ENCODE data around the gene COL17A1.

COL17A1 gene

DNA sequence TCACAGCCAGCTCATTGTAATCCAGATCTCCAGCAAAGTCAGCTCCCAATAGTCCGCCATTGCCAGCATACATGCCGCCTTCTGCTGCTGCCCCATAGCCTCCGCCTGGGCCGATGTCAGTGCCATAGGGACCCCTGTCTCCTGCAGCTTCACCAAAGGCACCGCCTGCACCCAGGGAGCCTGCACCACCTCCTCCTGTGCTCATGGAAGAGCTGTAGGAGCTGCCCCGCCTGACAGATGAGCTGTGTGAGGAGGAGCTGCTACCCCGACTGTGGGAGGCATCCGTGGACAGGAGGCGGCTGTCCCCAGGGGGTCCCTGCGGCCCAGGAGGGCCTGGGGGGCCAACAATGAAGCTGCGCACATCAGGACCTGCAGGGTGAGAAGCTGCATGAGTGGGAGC lies 51.7 kb downstream of the COL17A1 start:
- no peak for DNase-seq (ENCODE audit: low read depth, low spot score)
- H3K4me3 ChIP-seq (ENCODE audit: low read length), result no peak overlapping the region
- no peaks in the 10 kb centered on the region for H3K9me3 ChIP-seq (ENCODE audit: control insufficient read depth, insufficient read depth, low read length)
- H3K27ac ChIP-seq (ENCODE audit: low read length), result no peak overlapping the region
- WGBS (ENCODE audit: insufficient coverage, insufficient read length), result no CpG with 5 or more reads among the region's 11 CpGs
- peaks cover 7% of the 10 kb centered on the region for H3K4me1 ChIP-seq (ENCODE audit: control insufficient read depth, insufficient read depth, low read length)
- H3K27me3 ChIP-seq (ENCODE audit: control insufficient read depth, insufficient read depth, low read length), result no peaks in the 10 kb centered on the region
- no peaks in the 10 kb centered on the region for H3K36me3 ChIP-seq (ENCODE audit: control insufficient read depth, insufficient read depth, low read length)

DNA sequence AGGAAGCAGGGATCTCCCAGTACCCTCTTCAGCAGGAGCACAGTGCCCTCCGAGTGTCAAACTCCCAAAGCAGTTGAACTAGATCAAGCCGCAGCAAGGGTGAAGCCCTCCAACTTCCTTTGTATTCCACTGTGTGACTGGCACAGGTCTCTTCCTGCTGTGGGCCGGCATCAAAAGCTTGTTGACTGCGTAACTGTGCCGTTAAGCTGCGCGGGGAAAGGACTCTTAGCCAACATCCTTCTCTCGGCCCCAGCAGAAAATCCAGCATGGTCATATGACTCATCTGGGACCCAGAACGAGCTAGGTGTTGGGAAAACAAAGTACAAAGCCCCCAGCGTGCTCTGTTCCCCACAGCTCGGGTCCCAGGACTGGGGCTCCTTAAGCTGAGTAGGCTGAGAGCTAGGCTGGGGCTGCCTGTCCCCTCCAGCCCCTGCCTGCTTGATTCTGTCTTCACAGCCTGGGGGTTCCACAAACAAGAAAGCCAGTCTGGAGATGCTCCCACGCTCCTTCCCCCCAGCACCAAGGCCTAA lies 52.2 kb downstream of the COL17A1 start:
- Histone ChIP-seq H3K27me3 (ENCODE audit: control insufficient read depth, insufficient read depth, low read length) (no peaks in the 10 kb centered on the region), H3K4me3 (ENCODE audit: low read length) (no peak overlapping the region), H3K9me3 (ENCODE audit: control insufficient read depth, insufficient read depth, low read length) (no peaks in the 10 kb centered on the region), H3K27ac (ENCODE audit: low read length) (no peak overlapping the region), H3K4me1 (ENCODE audit: control insufficient read depth, insufficient read depth, low read length) (peaks cover 7% of the 10 kb centered on the region), H3K36me3 (ENCODE audit: control insufficient read depth, insufficient read depth, low read length) (no peaks in the 10 kb centered on the region)
- no peak for DNase-seq (ENCODE audit: low read depth, low spot score)
- WGBS (ENCODE audit: insufficient coverage, insufficient read length), result no CpG with 5 or more reads among the region's 12 CpGs

DNA sequence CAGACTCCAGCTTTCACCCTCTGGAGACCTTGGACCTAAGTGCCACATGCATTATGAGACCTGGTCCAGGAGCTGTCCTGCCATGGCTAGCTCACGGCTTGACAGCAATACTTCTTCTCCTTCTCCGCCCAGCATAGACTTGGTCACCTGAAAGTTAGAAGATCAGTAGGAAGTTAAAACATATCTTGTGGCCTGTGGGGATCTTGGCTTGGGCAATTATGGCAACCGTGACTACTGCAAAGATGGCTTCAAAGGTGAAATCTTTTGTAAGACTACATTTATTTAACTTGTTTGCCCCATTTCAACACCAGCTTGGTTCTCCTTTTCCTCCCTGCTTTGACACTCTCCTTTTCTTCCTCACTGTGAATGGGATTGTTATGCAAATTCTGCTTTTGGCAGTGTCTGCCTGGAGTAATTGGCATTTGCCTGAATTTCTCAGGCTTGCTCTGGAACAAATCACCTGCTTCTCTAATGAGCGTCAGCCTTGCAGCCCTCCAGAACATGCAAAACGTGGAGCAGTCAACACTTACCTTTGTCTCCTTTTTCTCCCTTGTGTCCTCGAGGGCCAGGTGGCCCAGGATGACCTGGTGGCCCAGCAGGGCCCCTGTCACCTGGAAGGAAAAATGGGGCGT lies 53.4 kb downstream of the COL17A1 start:
- WGBS (ENCODE audit: insufficient coverage, insufficient read length), result no CpG with 5 or more reads among the region's 7 CpGs

DNA sequence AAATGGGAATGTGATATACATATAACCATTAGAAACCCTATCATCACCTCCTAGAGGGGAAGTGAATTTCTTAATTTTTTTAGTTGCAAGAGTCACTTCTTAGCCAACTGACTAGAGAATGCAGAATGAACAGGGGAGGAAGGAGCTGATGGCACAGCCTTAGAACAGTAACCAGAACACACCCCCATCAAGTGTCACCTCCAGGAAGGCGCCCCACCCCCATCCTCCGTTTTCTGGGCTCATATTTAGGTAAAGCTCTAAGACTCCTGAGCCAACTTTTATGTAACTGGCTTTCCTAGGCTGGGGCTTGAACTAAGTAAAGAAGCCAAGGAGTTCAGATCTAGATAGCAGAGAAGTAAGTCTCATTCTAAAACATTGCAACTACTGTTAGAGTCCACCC lies 54.0 kb downstream of the COL17A1 start:
- WGBS (ENCODE audit: insufficient coverage, insufficient read length), result no CpG with 5 or more reads among the region's 2 CpGs
- DNase-seq (ENCODE audit: low read depth, low spot score), result no peak
- H3K9me3 ChIP-seq (ENCODE audit: control insufficient read depth, insufficient read depth, low read length), result no peaks in the 10 kb centered on the region
- H3K36me3 ChIP-seq (ENCODE audit: control insufficient read depth, insufficient read depth, low read length), result no peaks in the 10 kb centered on the region
- peaks cover 7% of the 10 kb centered on the region for H3K4me1 ChIP-seq (ENCODE audit: control insufficient read depth, insufficient read depth, low read length)
- H3K27me3 ChIP-seq (ENCODE audit: control insufficient read depth, insufficient read depth, low read length), result no peaks in the 10 kb centered on the region
- no peak overlapping the region for H3K27ac ChIP-seq (ENCODE audit: low read length)
- no peak overlapping the region for H3K4me3 ChIP-seq (ENCODE audit: low read length)

More for the DNA sequence above, 53.4 kb downstream of the COL17A1 start:
- no peaks in the 10 kb centered on the region for H3K9me3 ChIP-seq (ENCODE audit: control insufficient read depth, insufficient read depth, low read length)
- peak; percentile 16 for DNase-seq (ENCODE audit: low read depth, low spot score)
- H3K4me3 ChIP-seq (ENCODE audit: low read length), result no peak overlapping the region
- H3K4me1 ChIP-seq (ENCODE audit: control insufficient read depth, insufficient read depth, low read length), result peaks cover 7% of the 10 kb centered on the region
- H3K27me3 ChIP-seq (ENCODE audit: control insufficient read depth, insufficient read depth, low read length), result no peaks in the 10 kb centered on the region
- H3K36me3 ChIP-seq (ENCODE audit: control insufficient read depth, insufficient read depth, low read length), result no peaks in the 10 kb centered on the region
- no peak overlapping the region for H3K27ac ChIP-seq (ENCODE audit: low read length)

DNA sequence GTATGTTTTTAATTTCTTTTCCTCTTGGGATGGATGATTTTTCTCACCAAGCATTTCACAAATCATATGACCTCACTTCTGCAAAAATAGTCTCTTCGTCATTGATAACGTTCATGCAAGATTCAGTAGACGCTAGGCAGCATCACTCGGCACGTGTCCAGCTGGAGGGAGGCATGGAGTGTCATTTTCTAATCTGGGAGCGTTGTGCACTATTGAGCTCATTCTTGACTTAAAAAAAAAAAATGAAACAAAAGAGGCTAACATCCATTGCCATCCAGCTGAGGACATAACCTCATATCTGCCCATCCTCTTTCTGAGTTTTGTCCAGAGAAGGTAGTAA lies 56.2 kb downstream of the COL17A1 start:
- Histone ChIP-seq H3K27me3 (ENCODE audit: control insufficient read depth, insufficient read depth, low read length) (no peaks in the 10 kb centered on the region), H3K36me3 (ENCODE audit: control insufficient read depth, insufficient read depth, low read length) (no peaks in the 10 kb centered on the region), H3K4me3 (ENCODE audit: low read length) (no peak overlapping the region), H3K27ac (ENCODE audit: low read length) (no peak overlapping the region), H3K4me1 (ENCODE audit: control insufficient read depth, insufficient read depth, low read length) (peaks cover 7% of the 10 kb centered on the region), H3K9me3 (ENCODE audit: control insufficient read depth, insufficient read depth, low read length) (no peaks in the 10 kb centered on the region)
- no CpG with 5 or more reads among the region's 6 CpGs for WGBS (ENCODE audit: insufficient coverage, insufficient read length)
- no peak for DNase-seq (ENCODE audit: low read depth, low spot score)

DNA sequence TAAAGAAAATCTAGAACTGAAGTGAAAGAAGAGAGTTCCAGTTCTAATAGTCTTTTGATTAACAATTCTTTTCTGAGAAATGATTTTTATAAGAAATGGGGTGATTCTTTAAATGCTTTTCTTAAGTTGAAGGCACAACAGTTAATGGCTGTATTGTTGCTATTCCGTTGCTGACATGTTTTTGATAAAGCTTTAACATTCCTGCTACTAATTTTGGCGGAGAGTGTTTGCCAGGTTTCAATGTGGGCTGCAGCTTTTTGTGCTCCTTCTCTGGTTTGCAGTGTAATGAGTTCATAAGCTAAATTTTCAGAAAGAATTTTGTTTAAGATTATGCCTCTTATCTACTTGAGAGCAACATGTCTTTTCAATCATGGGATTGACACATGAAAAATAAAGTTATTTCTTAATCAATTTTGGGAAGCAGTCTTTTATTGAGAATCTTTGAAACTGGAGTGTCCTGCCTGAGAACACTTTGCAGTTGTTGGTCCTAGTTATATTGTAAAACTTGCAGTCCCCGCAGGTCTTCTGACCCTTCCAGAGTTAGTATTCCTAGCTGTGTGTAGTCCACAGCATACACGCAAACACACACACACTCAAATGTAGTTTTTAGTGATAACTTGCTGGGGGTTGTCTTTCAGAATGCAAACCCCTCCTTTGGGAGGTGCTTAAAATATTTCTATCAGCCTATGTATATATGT lies 56.7 kb downstream of the COL17A1 start:
- no peak for DNase-seq (ENCODE audit: low read depth, low spot score)
- Histone ChIP-seq H3K27me3 (ENCODE audit: control insufficient read depth, insufficient read depth, low read length) (no peaks in the 10 kb centered on the region), H3K4me1 (ENCODE audit: control insufficient read depth, insufficient read depth, low read length) (peaks cover 7% of the 10 kb centered on the region), H3K9me3 (ENCODE audit: control insufficient read depth, insufficient read depth, low read length) (no peaks in the 10 kb centered on the region), H3K27ac (ENCODE audit: low read length) (no peak overlapping the region), H3K36me3 (ENCODE audit: control insufficient read depth, insufficient read depth, low read length) (no peaks in the 10 kb centered on the region), H3K4me3 (ENCODE audit: low read length) (no peak overlapping the region)
- WGBS (ENCODE audit: insufficient coverage, insufficient read length), result no CpG with 5 or more reads among the region's 4 CpGs

DNA sequence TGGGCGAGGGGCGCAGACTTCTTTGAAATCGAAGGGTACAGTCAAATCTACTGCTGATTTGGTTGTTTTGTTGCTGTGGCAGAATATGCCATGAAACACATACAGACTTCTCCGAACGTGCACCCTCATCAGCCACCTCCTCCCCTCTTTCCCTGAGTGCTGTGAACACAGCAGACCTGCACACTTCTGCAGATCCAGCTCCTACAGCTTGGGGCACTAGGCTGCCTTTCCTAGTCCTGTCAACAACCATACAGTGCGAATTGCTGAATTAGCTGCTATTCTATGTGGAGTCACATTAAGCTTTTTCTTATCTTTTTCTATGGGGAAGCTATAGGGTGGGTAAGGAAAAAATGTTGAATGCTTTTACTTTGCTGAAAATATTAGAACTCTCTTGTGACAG lies 57.5 kb downstream of the COL17A1 start:
- Histone ChIP-seq H3K27ac (ENCODE audit: low read length) (no peak overlapping the region), H3K36me3 (ENCODE audit: control insufficient read depth, insufficient read depth, low read length) (no peaks in the 10 kb centered on the region), H3K27me3 (ENCODE audit: control insufficient read depth, insufficient read depth, low read length) (no peaks in the 10 kb centered on the region), H3K9me3 (ENCODE audit: control insufficient read depth, insufficient read depth, low read length) (no peaks in the 10 kb centered on the region), H3K4me3 (ENCODE audit: low read length) (no peak overlapping the region), H3K4me1 (ENCODE audit: control insufficient read depth, insufficient read depth, low read length) (peaks cover 5% of the 10 kb centered on the region; the same call in 1 of the 2 replicates)
- DNase-seq (ENCODE audit: low read depth, low spot score), result peak; percentile 27
- WGBS (ENCODE audit: insufficient coverage, insufficient read length), result no CpG with 5 or more reads among the region's 6 CpGs

DNA sequence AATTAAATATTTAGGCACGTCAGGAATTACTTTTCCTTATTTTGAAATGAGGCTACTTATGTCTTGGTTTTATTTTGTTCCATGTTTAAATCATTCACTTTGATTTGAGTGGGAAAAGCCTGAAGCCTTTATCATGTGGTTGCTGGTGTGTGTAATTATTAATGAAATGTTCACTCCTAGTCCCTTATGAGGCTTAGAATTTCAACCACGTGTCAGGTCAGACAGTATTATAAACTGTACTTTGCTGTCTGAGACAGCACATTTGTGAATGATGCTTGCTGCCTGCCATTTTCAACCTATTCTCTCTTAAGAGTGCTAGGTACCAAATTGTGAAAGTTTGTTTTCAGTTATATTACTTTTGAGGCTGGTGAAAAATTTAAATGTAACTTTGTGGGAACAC lies 58.9 kb downstream of the COL17A1 start:
- Histone ChIP-seq H3K4me1 (ENCODE audit: control insufficient read depth, insufficient read depth, low read length) (0 out of 2 replicates have a peak, but pooled peaks cover 2% of the 10 kb centered on the region), H3K36me3 (ENCODE audit: control insufficient read depth, insufficient read depth, low read length) (no peaks in the 10 kb centered on the region), H3K9me3 (ENCODE audit: control insufficient read depth, insufficient read depth, low read length) (no peaks in the 10 kb centered on the region), H3K4me3 (ENCODE audit: low read length) (no peak overlapping the region), H3K27ac (ENCODE audit: low read length) (no peak overlapping the region), H3K27me3 (ENCODE audit: control insufficient read depth, insufficient read depth, low read length) (no peaks in the 10 kb centered on the region)
- no peak for DNase-seq (ENCODE audit: low read depth, low spot score)
- no CpG with 5 or more reads among the region's 2 CpGs for WGBS (ENCODE audit: insufficient coverage, insufficient read length)

DNA sequence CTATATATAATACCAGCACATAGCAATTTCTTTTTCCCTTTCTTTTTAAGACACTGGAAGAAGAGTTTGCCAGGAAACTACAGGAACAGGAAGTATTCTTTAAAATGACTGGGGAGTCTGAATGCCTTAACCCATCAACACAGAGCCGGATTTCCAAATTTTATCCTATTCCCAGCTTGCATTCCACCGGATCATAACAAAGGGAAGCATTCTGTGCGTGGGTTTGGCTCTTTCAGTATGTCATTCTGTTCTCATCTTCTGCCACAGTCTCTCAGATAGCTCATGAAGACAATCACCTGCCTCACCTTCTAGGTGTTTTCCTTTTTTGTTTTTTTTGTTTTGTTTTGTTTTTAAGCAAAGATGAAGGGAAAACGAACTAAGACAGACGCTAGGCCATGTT lies 60.2 kb downstream of the COL17A1 start:
- Histone ChIP-seq H3K4me1 (ENCODE audit: control insufficient read depth, insufficient read depth, low read length) (no peaks in the 10 kb centered on the region), H3K4me3 (ENCODE audit: low read length) (no peak overlapping the region), H3K27me3 (ENCODE audit: control insufficient read depth, insufficient read depth, low read length) (no peaks in the 10 kb centered on the region), H3K36me3 (ENCODE audit: control insufficient read depth, insufficient read depth, low read length) (no peaks in the 10 kb centered on the region), H3K9me3 (ENCODE audit: control insufficient read depth, insufficient read depth, low read length) (no peaks in the 10 kb centered on the region), H3K27ac (ENCODE audit: low read length) (no peak overlapping the region)
- no peak for DNase-seq (ENCODE audit: low read depth, low spot score)
- no CpG with 5 or more reads among the region's 5 CpGs for WGBS (ENCODE audit: insufficient coverage, insufficient read length)

DNA sequence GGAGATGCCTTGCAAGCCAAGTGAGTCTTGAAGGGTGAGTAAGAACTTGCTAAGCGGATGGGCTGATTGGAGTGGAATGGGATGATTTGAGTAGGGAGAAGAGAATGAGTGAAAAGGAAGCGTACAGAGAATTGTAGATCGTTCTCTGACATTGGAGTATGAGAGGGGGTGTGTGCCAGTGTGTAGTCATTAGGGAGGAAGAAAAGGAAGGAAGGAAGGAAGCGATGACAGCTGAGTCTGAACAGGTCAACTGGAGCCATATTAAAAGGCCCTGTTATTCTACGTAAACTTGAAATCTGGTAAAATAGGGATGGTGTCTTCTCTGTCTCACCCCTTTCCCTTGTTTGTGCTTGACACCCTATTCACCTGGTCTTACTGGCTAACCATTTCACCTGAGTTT lies 63.7 kb downstream of the COL17A1 start:
- Histone ChIP-seq H3K27ac (ENCODE audit: low read length) (no peak overlapping the region), H3K4me1 (ENCODE audit: control insufficient read depth, insufficient read depth, low read length) (no peaks in the 10 kb centered on the region), H3K36me3 (ENCODE audit: control insufficient read depth, insufficient read depth, low read length) (no peaks in the 10 kb centered on the region), H3K27me3 (ENCODE audit: control insufficient read depth, insufficient read depth, low read length) (no peaks in the 10 kb centered on the region), H3K9me3 (ENCODE audit: control insufficient read depth, insufficient read depth, low read length) (no peaks in the 10 kb centered on the region), H3K4me3 (ENCODE audit: low read length) (no peak overlapping the region)
- 100% methylated on average over 3 of the region's 5 CpGs for WGBS (ENCODE audit: insufficient coverage, insufficient read length)
- no peak for DNase-seq (ENCODE audit: low read depth, low spot score)

DNA sequence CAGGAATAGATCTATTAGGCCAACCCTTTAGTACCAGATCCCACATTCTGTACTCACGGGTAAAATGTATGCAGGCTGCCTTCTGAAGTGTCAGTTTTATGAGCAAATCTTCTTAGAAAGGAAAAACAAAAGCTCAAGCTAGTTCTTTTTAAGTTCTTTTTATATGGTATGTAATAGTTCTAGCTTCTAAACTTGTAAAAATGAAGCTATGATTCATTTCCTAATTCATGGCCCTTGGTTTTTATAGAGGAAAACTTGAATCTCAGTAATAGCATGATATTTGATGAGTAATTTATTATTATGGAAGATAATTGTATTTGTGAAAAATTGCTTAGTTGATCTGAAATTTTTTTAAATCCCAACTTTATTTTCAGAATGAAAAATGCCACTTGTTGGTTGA lies 64.4 kb downstream of the COL17A1 start:
- WGBS (ENCODE audit: insufficient coverage, insufficient read length), result no CpG with 5 or more reads among the region's 1 CpG
- no peaks in the 10 kb centered on the region for H3K36me3 ChIP-seq (ENCODE audit: control insufficient read depth, insufficient read depth, low read length)

More for the DNA sequence above, 64.4 kb downstream of the COL17A1 start:
- Histone ChIP-seq H3K4me3 (ENCODE audit: low read length) (no peak overlapping the region), H3K27me3 (ENCODE audit: control insufficient read depth, insufficient read depth, low read length) (no peaks in the 10 kb centered on the region), H3K9me3 (ENCODE audit: control insufficient read depth, insufficient read depth, low read length) (no peaks in the 10 kb centered on the region), H3K27ac (ENCODE audit: low read length) (no peak overlapping the region), H3K4me1 (ENCODE audit: control insufficient read depth, insufficient read depth, low read length) (0 out of 2 replicates have a peak, but pooled peaks cover 2% of the 10 kb centered on the region)
- no peak for DNase-seq (ENCODE audit: low read depth, low spot score)

Data from iPS DF 6.9 (cell line).